Measurements from ENCODE around the gene TMEM81.
A peak's percentile ranks its signal among the peaks of the same experiment; 100 is the strongest.

TMEM81 gene

DNA sequence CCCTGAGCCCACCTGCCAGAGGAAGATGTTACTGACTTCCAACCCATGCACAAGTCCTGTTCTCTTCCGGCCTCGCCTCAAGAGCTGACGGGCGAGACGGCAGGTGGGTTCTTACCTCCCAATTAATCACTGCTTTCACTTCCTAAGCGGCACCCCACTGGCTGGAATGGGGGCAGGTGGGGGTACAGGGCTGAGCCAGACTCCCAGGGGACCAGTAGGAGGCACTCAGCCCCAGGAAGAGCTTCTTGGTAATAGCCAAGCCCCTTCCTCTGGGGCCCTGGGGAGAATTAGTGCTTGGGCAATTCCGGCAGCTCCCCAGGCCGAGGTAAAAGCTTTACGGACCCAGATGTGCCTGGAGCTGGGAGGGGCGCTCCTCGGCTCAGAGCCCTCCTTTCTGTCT lies 31.6 kb downstream of the TMEM81 start:
- H3K36me3 ChIP-seq (ENCODE audit: control insufficient read depth, insufficient read depth, low read length): no peaks in the 10 kb centered on the region
- peaks cover 16% of the 10 kb centered on the region for H3K4me1 ChIP-seq (ENCODE audit: control insufficient read depth, insufficient read depth, low read length)
- H3K27me3 ChIP-seq (ENCODE audit: control insufficient read depth, insufficient read depth, low read length, poor library complexity, severe bottlenecking): no peaks in the 10 kb centered on the region
- no peaks in the 10 kb centered on the region for H3K9me3 ChIP-seq (ENCODE audit: control insufficient read depth, low read length)
- WGBS, 2 experiments: 86 to 90% methylated on average over 11 of the region's 11 CpGs
- no peak overlapping the region for H3K4me3 ChIP-seq (ENCODE audit: insufficient read depth, low read depth, low read length)
- H3K27ac ChIP-seq (ENCODE audit: insufficient read depth, low read depth, low read length, poor library complexity, severe bottlenecking): no peak overlapping the region

DNA sequence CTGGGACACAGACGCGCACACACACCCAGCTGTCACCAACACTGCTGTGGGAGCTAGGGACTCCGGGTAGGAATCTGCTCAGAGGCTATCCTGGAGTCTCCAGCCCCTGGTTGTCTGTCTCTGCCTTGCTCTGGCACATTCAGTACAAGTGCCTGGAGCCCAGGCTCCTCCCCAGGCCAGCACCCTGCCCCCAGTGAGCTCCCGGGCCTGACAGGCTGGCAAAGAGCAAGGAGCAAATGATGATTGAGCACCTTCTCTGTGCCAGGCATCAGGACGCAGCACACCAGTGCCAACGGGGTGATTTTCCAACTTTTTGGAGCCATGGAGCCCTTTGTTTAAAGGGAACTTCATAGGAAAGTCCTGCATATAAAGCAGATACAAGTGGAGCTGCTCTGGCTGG lies 34.8 kb downstream of the TMEM81 start:
- Histone ChIP-seq H3K4me1 (ENCODE audit: control insufficient read depth, insufficient read depth, low read length) (peaks cover 36% of the 10 kb centered on the region), H3K4me3 (ENCODE audit: insufficient read depth, low read depth, low read length) (no peak overlapping the region), H3K27me3 (ENCODE audit: control insufficient read depth, insufficient read depth, low read length, poor library complexity, severe bottlenecking) (peaks cover 19% of the 10 kb centered on the region), H3K9me3 (ENCODE audit: control insufficient read depth, low read length) (no peaks in the 10 kb centered on the region), H3K36me3 (ENCODE audit: control insufficient read depth, insufficient read depth, low read length) (no peaks in the 10 kb centered on the region), H3K27ac (ENCODE audit: insufficient read depth, low read depth, low read length, poor library complexity, severe bottlenecking) (no peak overlapping the region)
- 81 to 85% methylated on average over 6 of the region's 6 CpGs for WGBS, 2 experiments

DNA sequence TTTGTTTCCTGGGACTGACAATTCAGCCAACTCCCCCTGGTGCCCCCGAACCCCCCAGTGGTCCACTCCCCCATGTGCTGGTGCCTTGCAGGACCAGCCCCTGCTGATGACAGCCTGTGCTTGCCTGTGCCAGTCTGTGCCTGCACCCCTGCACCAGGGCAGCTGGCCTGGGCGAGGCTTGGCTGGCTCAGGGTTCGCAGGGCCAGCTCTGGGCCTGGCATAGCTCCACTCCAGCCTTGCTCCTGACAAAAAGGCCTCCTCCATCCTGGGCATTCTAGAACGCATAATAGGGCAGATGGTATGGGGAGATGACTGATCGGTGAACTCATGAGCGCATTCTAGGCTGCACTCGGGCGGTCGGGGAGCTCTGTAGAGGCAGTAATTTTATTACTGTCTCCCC lies 35.9 kb downstream of the TMEM81 start:
- Histone ChIP-seq H3K4me3 (ENCODE audit: insufficient read depth, low read depth, low read length) (no peak overlapping the region), H3K36me3 (ENCODE audit: control insufficient read depth, insufficient read depth, low read length) (no peaks in the 10 kb centered on the region), H3K27ac (ENCODE audit: insufficient read depth, low read depth, low read length, poor library complexity, severe bottlenecking) (no peak overlapping the region), H3K27me3 (ENCODE audit: control insufficient read depth, insufficient read depth, low read length, poor library complexity, severe bottlenecking) (peaks cover 30% of the 10 kb centered on the region), H3K4me1 (ENCODE audit: control insufficient read depth, insufficient read depth, low read length) (peaks cover 41% of the 10 kb centered on the region), H3K9me3 (ENCODE audit: control insufficient read depth, low read length) (no peaks in the 10 kb centered on the region)
- WGBS, 2 experiments: 94% methylated on average over 9 of the region's 9 CpGs

DNA sequence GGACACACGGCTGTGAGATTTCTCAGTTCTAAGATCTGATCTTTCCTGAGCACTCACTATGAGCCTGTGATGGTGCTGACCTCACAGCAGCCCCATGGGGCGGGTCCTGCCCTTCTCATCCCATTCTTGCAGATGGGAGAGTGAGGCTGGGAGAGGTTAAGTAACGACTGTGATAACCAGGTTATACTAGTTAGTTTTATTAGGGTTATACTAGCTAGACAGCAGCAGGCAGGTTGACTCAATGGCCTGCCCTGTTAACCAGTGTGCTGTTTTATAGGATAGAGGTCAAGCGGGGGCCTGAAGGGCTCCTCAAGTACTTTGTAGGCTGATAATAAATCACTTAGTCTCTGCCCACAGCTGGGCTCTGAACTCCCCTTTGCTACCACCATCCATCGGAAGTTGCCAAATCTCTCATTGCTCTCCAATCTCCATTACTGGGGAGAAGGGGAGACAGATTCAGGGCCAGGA lies 36.5 kb downstream of the TMEM81 start:
- Histone ChIP-seq H3K36me3 (ENCODE audit: control insufficient read depth, insufficient read depth, low read length) (no peaks in the 10 kb centered on the region), H3K27me3 (ENCODE audit: control insufficient read depth, insufficient read depth, low read length, poor library complexity, severe bottlenecking) (peaks cover 35% of the 10 kb centered on the region), H3K4me1 (ENCODE audit: control insufficient read depth, insufficient read depth, low read length) (peaks cover 44% of the 10 kb centered on the region), H3K27ac (ENCODE audit: insufficient read depth, low read depth, low read length, poor library complexity, severe bottlenecking) (no peak overlapping the region), H3K4me3 (ENCODE audit: insufficient read depth, low read depth, low read length) (no peak overlapping the region), H3K9me3 (ENCODE audit: control insufficient read depth, low read length) (no peaks in the 10 kb centered on the region)
- WGBS, 2 experiments: 87 to 90% methylated on average over 5 of the region's 5 CpGs

DNA sequence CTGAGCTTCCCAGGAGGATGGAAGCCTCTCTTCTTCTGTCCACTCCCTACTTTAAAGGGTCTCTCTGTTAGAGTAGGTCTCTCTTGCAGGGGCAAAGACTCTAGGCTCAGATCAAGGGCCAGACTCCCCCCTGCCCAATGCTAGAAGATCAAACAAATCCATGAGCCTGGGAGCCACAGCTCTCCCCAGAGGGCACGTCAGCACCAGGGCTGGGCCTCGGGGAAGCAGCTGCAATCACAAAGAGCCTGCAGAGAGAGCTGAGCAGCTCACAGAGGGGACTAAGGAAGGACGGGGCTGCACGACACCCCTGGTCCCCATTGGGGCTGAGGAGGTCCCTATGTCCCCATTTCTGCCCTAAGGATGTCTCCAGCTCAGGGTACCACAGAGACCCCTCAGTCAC lies 37.4 kb downstream of the TMEM81 start:
- Histone ChIP-seq H3K4me1 (ENCODE audit: control insufficient read depth, insufficient read depth, low read length) (peaks cover 42% of the 10 kb centered on the region), H3K9me3 (ENCODE audit: control insufficient read depth, low read length) (no peaks in the 10 kb centered on the region), H3K36me3 (ENCODE audit: control insufficient read depth, insufficient read depth, low read length) (no peaks in the 10 kb centered on the region), H3K27me3 (ENCODE audit: control insufficient read depth, insufficient read depth, low read length, poor library complexity, severe bottlenecking) (peaks cover 45% of the 10 kb centered on the region), H3K4me3 (ENCODE audit: insufficient read depth, low read depth, low read length) (no peak overlapping the region), H3K27ac (ENCODE audit: insufficient read depth, low read depth, low read length, poor library complexity, severe bottlenecking) (no peak overlapping the region)
- 23 to 29% methylated on average over 4 of the region's 4 CpGs for WGBS, 2 experiments

DNA sequence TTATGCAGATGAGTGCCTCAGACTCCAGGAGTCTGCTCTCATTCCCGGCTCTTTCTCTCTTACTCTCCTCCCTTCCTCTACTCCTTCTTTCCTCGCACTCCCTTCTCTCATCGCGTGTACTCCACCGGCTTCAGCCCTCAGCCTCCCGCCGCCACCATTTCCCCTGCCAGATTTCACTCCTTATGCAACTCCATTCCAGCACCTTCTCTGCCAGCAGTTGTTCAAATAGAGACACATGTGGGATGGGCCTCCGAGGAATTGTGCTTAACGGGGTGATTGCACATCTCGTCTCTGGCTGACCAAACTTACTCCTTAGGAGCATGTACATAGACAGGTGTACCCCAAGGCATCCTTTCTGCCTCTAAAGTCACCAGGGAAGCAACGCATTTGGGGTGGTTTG lies 39.1 kb downstream of the TMEM81 start:
- H3K4me1 ChIP-seq (ENCODE audit: control insufficient read depth, insufficient read depth, low read length): peaks cover 39% of the 10 kb centered on the region
- WGBS, 2 experiments: 54 to 58% methylated on average over 11 of the region's 11 CpGs
- H3K27me3 ChIP-seq (ENCODE audit: control insufficient read depth, insufficient read depth, low read length, poor library complexity, severe bottlenecking): peaks cover 56% of the 10 kb centered on the region
- H3K27ac ChIP-seq (ENCODE audit: insufficient read depth, low read depth, low read length, poor library complexity, severe bottlenecking): no peak overlapping the region
- no peaks in the 10 kb centered on the region for H3K9me3 ChIP-seq (ENCODE audit: control insufficient read depth, low read length)
- no peaks in the 10 kb centered on the region for H3K36me3 ChIP-seq (ENCODE audit: control insufficient read depth, insufficient read depth, low read length)
- no peak overlapping the region for H3K4me3 ChIP-seq (ENCODE audit: insufficient read depth, low read depth, low read length)

DNA sequence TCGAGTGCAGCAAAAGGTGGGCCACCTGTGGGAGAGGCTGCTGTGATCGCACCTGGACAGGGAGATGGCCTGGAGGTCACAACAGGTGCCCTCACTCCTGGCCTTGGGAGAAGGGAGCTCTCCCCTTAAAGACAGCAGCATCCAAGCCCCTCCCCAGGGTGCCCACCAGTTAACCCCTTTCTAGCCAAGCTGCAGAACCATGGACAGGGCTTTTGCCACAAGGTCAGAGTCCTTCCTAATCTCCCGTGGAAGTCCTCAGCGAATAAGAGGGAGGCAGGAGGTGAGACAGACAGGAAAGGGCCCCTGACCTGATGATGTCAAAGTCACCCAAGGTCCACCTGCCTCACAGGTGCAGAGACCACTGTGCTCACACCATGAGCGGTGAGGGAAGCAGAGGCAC lies 39.5 kb downstream of the TMEM81 start:
- Histone ChIP-seq H3K4me1 (ENCODE audit: control insufficient read depth, insufficient read depth, low read length) (peaks cover 39% of the 10 kb centered on the region), H3K4me3 (ENCODE audit: insufficient read depth, low read depth, low read length) (peak overlapping the region; percentile 50), H3K9me3 (ENCODE audit: control insufficient read depth, low read length) (no peaks in the 10 kb centered on the region), H3K36me3 (ENCODE audit: control insufficient read depth, insufficient read depth, low read length) (no peaks in the 10 kb centered on the region), H3K27me3 (ENCODE audit: control insufficient read depth, insufficient read depth, low read length, poor library complexity, severe bottlenecking) (peaks cover 59% of the 10 kb centered on the region), H3K27ac (ENCODE audit: insufficient read depth, low read depth, low read length, poor library complexity, severe bottlenecking) (no peak overlapping the region)
- WGBS, 2 experiments: 39 to 47% methylated on average over 5 of the region's 5 CpGs

DNA sequence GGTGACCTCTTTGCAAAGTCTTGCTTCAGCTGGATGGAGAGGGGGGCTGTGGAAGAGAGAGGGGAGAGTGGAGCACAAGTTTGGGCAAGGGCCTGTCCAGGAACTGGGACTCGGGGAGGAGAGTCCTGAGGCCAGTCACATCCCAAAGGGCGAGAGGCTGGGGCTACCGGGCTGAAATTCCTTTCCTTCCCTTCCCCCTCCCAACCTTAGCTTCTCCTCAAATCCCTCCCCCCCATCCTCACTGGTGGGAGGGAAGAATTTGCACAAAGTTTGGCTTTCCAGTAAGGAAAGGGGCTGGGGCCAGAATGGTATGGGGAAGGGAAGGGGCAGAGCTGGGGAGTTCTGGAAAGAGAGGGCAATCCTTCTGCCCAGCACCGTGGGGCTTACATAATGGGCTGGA lies 40.4 kb downstream of the TMEM81 start:
- peaks cover 39% of the 10 kb centered on the region for H3K4me1 ChIP-seq (ENCODE audit: control insufficient read depth, insufficient read depth, low read length)
- WGBS, 2 experiments: 22 to 35% methylated on average over 4 of the region's 4 CpGs
- H3K9me3 ChIP-seq (ENCODE audit: control insufficient read depth, low read length): no peaks in the 10 kb centered on the region
- H3K36me3 ChIP-seq (ENCODE audit: control insufficient read depth, insufficient read depth, low read length): no peaks in the 10 kb centered on the region
- peaks cover 61% of the 10 kb centered on the region for H3K27me3 ChIP-seq (ENCODE audit: control insufficient read depth, insufficient read depth, low read length, poor library complexity, severe bottlenecking)
- H3K4me3 ChIP-seq (ENCODE audit: insufficient read depth, low read depth, low read length): peak overlapping the region; percentile 50
- no peak overlapping the region for H3K27ac ChIP-seq (ENCODE audit: insufficient read depth, low read depth, low read length, poor library complexity, severe bottlenecking)

DNA sequence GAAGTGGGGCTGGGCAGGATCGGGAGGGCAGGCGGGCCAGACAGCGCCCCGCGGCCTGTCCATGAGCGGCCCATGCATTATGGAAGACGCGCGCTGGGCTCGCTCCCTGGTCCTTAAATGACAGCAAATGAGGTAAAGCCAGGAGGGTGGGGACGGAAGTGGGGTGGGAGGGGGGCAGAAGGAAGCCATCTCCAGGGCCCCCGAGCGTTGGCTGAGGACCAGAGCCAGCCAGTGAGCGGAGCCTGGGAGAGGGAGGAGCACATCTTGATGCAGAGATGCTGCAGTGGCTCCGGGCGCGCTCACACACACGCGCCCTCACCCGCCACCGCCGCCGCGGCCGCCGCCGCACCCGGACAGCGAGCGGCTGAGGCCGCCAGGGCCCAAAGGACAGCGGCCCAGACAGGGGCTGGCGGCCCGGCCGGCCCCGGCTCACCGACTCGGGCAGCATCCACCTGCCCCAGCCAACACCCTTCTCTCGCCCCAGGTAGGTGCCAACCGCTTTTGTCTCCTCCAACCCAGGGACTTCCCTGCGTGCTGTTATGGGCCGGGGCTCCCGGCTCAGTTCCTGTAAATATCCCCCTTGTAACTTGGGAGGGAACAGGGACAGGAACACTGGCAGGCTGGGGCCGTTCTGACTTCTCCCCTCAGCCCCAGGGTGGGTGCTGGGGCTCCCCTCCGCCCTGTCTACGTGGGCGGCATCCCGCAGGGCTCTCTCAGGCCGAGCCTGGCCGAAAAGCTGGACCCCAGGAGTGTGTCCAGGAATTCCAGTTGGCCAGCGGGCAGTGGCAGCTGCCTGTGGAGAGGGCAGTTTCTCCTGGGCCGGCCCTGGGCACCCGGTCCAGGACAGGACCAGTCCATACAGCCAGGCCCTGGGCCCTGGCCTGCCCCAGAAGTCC lies 41.1 kb downstream of the TMEM81 start, which contains the start of gene CNTN2:
CNTN2 (plus strand) TSS at position 302 of the 896 bp plus-strand sequence. CDS start 9,974 bp downstream, outside the sequence.
- Histone ChIP-seq H3K9me3 (ENCODE audit: control insufficient read depth, low read length) (no peaks in the 10 kb centered on the region), H3K27ac (ENCODE audit: insufficient read depth, low read depth, low read length, poor library complexity, severe bottlenecking) (no peak within 1 kb of the TSS), H3K27me3 (ENCODE audit: control insufficient read depth, insufficient read depth, low read length, poor library complexity, severe bottlenecking) (peaks cover 61% of the 10 kb centered on the region)

DNA sequence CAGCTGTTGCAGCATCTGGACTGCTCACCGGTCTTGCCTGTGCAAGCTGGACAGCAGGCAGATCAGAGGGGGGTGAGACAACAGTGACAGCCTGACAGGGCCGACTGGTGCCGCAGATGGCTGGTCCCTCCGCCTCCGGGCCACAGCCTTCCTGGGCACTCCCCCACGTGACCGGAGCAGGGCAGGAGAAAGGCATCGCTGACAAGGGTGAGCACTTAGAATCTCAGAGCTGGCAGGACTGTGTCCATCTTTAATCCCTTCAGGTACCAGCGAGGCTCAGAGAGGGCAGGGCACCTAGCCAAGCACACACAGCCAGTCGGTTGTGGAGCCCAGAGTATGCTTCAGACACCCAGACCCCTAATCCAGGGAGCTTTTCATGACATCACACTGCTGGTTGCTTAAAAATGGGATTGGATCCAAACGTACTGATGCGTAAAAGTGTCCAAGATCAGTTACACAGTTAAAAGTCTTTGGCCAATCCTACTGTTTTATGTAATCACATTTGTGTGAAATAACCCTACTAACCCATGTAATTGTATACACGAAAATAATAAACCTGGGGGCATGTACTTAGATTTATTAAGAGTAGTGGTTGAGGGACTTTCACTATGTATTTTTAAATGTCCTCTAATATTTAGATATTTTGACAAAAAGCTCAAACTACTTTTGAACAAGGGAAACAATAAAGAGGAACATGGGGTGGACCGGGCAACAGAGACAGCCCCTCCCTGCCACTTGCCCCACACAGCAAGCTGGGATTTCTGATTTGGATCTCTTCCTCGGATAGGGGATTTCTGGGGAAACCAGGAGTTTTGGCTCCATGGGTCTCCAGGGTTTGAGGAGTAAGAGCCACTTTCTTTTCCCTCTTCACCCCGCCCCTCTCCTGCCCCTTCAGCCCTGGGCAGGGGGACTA lies 42.0 kb downstream of the TMEM81 start:
- no peaks in the 10 kb centered on the region for H3K9me3 ChIP-seq (ENCODE audit: control insufficient read depth, low read length)
- H3K27ac ChIP-seq (ENCODE audit: insufficient read depth, low read depth, low read length, poor library complexity, severe bottlenecking): no peak overlapping the region
- 79 to 80% methylated on average over 15 of the region's 16 CpGs for WGBS, 2 experiments
- H3K4me1 ChIP-seq (ENCODE audit: control insufficient read depth, insufficient read depth, low read length): peaks cover 32% of the 10 kb centered on the region
- peaks cover 61% of the 10 kb centered on the region for H3K27me3 ChIP-seq (ENCODE audit: control insufficient read depth, insufficient read depth, low read length, poor library complexity, severe bottlenecking)
- no peaks in the 10 kb centered on the region for H3K36me3 ChIP-seq (ENCODE audit: control insufficient read depth, insufficient read depth, low read length)
- peak overlapping the region; percentile 50 for H3K4me3 ChIP-seq (ENCODE audit: insufficient read depth, low read depth, low read length)

More for the DNA sequence above, 41.1 kb downstream of the TMEM81 start, which contains the start of gene CNTN2:
- peak within 1 kb of the TSS; percentile 50 for H3K4me3 ChIP-seq (ENCODE audit: insufficient read depth, low read depth, low read length)
- WGBS, 2 experiments: 11% methylated on average over 53 of the region's 53 CpGs
- peaks cover 36% of the 10 kb centered on the region for H3K4me1 ChIP-seq (ENCODE audit: control insufficient read depth, insufficient read depth, low read length)
- no peaks in the 10 kb centered on the region for H3K36me3 ChIP-seq (ENCODE audit: control insufficient read depth, insufficient read depth, low read length)

Data from ectodermal cell (in vitro differentiated cells).